Stimulated activated naive CD8-positive, alpha-beta T cell treated with anti-CD3 and anti-CD28 coated beads, Interleukin-15, Interleukin-2, amounts not matched to agents 100 U/mL and 50 U/mL, for 24 hours (primary cell): ENCODE measurements around the gene FBXO31.

Experiments
- ATAC-seq: fragments of 150-1000 bp; cut with Tn5 transposase; one replicate; pipeline ENCODE4 v1.10.0; 2021
- DNase-seq: peaks from one replicate; pipeline ENCODE4 v3.0.0; 2021

FBXO31 gene

GRCh38 chr16:87278191-87279093, 105.1 kb downstream of the FBXO31 start:
- peak; percentile 59 for DNase-seq
- ATAC-seq: peak; percentile 56
